ENCODE data around the gene SLC6A13.

- TF ChIP-seq TAF1 (IDR thresholded peaks at IDR 0.05; ENCODE audit: borderline replicate concordance, low read depth, low read length) (no peak), POLR2A (IDR thresholded peaks at IDR 0.05; ENCODE audit: low read depth, low read length) (no peak)
Observed at GRCh38 chr12:254912-255311, 7.7 kb downstream of the SLC6A13 start.

Data from GM12892 (cell line).